ENCODE measurements around the gene ABLIM3. TPM values are rescaled to one million over a fixed set of nuclear protein-coding genes. Genes with fewer than 3 reads are reported as not detected.

ABLIM3 gene
- total RNA-seq, 1 experiment from 2014 or later: 12.9 TPM

DNA sequence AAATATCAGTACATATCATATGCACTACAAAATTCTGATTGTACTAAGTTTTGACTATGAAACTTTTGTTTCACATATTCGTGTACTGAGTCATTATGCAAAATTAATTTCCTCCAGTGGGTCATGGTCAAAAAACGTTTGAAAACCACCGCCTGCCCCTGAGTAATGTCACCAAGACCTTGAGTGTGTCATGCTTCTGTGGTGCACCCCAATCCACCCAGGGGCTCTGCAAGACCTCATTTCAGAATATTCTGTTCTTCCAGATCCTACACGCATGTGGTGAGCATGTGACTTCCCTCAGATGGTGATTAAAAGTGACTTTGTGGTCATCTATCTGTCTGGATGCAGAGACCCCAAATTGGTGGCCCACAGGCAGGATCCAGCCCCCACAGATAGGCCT, 31.0 kb downstream of the ABLIM3 start:
- no peaks in the 10 kb centered on the region for H3K36me3 ChIP-seq (ENCODE audit: control insufficient read depth, insufficient read depth, low read length)
- TF ChIP-seq, protein P1, sequence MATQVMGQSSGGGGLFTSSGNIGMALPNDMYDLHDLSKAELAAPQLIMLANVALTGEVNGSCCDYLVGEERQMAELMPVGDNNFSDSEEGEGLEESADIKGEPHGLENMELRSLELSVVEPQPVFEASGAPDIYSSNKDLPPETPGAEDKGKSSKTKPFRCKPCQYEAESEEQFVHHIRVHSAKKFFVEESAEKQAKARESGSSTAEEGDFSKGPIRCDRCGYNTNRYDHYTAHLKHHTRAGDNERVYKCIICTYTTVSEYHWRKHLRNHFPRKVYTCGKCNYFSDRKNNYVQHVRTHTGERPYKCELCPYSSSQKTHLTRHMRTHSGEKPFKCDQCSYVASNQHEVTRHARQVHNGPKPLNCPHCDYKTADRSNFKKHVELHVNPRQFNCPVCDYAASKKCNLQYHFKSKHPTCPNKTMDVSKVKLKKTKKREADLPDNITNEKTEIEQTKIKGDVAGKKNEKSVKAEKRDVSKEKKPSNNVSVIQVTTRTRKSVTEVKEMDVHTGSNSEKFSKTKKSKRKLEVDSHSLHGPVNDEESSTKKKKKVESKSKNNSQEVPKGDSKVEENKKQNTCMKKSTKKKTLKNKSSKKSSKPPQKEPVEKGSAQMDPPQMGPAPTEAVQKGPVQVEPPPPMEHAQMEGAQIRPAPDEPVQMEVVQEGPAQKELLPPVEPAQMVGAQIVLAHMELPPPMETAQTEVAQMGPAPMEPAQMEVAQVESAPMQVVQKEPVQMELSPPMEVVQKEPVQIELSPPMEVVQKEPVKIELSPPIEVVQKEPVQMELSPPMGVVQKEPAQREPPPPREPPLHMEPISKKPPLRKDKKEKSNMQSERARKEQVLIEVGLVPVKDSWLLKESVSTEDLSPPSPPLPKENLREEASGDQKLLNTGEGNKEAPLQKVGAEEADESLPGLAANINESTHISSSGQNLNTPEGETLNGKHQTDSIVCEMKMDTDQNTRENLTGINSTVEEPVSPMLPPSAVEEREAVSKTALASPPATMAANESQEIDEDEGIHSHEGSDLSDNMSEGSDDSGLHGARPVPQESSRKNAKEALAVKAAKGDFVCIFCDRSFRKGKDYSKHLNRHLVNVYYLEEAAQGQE (IDR thresholded peaks at IDR 0.05; ENCODE audit: insufficient read depth in 1 of 2, low read depth in 2 of 2, low read length in 1 of 2): no peak
- TF ChIP-seq TCF7L2 (IDR thresholded peaks at IDR 0.05; ENCODE audit: low read depth, low read length) (no peak), POLR2AphosphoS5 (IDR thresholded peaks at IDR 0.05; ENCODE audit: low read depth, low read length) (no peak), SIN3A (IDR thresholded peaks at IDR 0.05; ENCODE audit: borderline replicate concordance, insufficient read depth, low read depth, low read length) (no peak)
- TF ChIP-seq, protein P2, sequence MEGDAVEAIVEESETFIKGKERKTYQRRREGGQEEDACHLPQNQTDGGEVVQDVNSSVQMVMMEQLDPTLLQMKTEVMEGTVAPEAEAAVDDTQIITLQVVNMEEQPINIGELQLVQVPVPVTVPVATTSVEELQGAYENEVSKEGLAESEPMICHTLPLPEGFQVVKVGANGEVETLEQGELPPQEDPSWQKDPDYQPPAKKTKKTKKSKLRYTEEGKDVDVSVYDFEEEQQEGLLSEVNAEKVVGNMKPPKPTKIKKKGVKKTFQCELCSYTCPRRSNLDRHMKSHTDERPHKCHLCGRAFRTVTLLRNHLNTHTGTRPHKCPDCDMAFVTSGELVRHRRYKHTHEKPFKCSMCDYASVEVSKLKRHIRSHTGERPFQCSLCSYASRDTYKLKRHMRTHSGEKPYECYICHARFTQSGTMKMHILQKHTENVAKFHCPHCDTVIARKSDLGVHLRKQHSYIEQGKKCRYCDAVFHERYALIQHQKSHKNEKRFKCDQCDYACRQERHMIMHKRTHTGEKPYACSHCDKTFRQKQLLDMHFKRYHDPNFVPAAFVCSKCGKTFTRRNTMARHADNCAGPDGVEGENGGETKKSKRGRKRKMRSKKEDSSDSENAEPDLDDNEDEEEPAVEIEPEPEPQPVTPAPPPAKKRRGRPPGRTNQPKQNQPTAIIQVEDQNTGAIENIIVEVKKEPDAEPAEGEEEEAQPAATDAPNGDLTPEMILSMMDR (IDR thresholded peaks at IDR 0.05): no peak
- in situ Hi-C loops (cut with HindIII; ENCODE audit: low pct_unique_long_range_greater_than_20kb, low sequenced_read_pairs) (no loop called here), intact Hi-C loops (cut with micrococcal nuclease; ENCODE audit: unreplicated experiment) (no loop called here)
- H3K27ac ChIP-seq (ENCODE audit: low read length): no peak overlapping the region
- CTCF ChIA-PET: no interaction called here
- POLR2A ChIA-PET: no interaction called here
- H3K4me1 ChIP-seq (ENCODE audit: control insufficient read depth, insufficient read depth, low read length): peaks cover 10% of the 10 kb centered on the region; the same call in 1 of the 2 replicates
- DNase-seq (ENCODE audit: low read depth, low spot score) (no peak), ATAC-seq (no peak)
- H3K9me3 ChIP-seq (ENCODE audit: control insufficient read depth, insufficient read depth, low read depth, low read length): no peaks in the 10 kb centered on the region
- H3K27me3 ChIP-seq (ENCODE audit: control insufficient read depth, insufficient read depth, low read length): no peaks in the 10 kb centered on the region
- H3K4me3 ChIP-seq (ENCODE audit: low read depth in 2 of 2, low read length in 2 of 2): no peak overlapping the region
- no TSS peak for BruUV-seq (replicated peaks)

DNA sequence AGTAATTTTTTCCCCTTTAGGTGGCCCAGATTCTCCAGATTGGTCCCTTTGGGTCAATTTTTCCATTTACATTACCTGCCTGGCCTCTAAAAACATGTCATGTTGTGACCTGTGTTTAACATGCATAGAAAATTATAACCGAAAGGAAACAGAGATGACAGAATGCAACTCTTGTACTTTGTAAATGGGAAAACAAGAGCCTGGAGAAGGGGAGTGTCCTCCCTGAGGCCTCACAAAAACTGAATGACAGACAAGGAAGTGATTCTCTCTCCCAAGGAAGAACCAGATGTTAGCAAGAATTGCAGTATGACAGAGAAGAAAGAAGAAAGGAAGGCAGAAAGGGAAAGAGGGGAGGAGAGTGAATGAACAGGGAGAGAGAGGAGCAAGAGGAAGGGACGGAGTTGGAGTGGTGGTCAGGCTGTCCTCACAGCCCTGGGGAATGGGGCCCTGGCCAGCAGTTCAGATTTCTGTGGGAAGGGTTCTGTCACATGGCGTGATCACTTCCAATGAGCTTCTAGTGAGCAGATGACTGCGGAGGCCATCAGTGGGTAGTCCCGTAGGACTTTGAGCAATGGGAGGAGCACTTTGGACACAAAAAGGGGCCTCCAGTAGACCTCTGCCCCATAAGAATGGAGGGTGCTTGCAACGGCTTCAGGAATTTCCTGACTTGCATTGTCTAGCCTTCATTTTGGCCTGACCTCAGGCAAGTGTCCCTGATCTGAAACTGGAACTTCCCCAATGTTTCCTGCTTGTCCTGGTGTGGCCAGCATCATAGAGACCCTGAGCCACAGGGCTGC, 31.6 kb downstream of the ABLIM3 start:
- peak overlapping the region; percentile 37; the same call in 1 of the 2 replicates for H3K27ac ChIP-seq (ENCODE audit: low read length)
- POLR2A ChIA-PET: interaction anchor here (0.6 kb wide), 1 partner anchor 233 kb away, joined by 6 read pairs; no protein-coding TSS in a partner anchor

More for the DNA sequence above, 31.6 kb downstream of the ABLIM3 start:
- Histone ChIP-seq H3K27me3 (ENCODE audit: control insufficient read depth, insufficient read depth, low read length) (no peaks in the 10 kb centered on the region), H3K4me1 (ENCODE audit: control insufficient read depth, insufficient read depth, low read length) (peaks cover 10% of the 10 kb centered on the region; the same call in 1 of the 2 replicates), H3K4me3 (ENCODE audit: low read depth in 2 of 2, low read length in 2 of 2) (no peak overlapping the region), H3K36me3 (ENCODE audit: control insufficient read depth, insufficient read depth, low read length) (no peaks in the 10 kb centered on the region), H3K9me3 (ENCODE audit: control insufficient read depth, insufficient read depth, low read depth, low read length) (no peaks in the 10 kb centered on the region)
- ATAC-seq (no peak), DNase-seq (ENCODE audit: low read depth, low spot score) (no peak)
- BruUV-seq (replicated peaks): no TSS peak
- CTCF ChIA-PET: no interaction called here
- intact Hi-C loops (cut with micrococcal nuclease; ENCODE audit: unreplicated experiment) (no loop called here), in situ Hi-C loops (cut with HindIII; ENCODE audit: low pct_unique_long_range_greater_than_20kb, low sequenced_read_pairs) (no loop called here)
- TF ChIP-seq, protein P2 (IDR thresholded peaks at IDR 0.05): no peak
- TF ChIP-seq POLR2AphosphoS5 (IDR thresholded peaks at IDR 0.05; ENCODE audit: low read depth, low read length): no peak
- TF ChIP-seq SIN3A (IDR thresholded peaks at IDR 0.05; ENCODE audit: borderline replicate concordance, insufficient read depth, low read depth, low read length): no peak
- no peak for TF ChIP-seq TCF7L2 (IDR thresholded peaks at IDR 0.05; ENCODE audit: low read depth, low read length)
- TF ChIP-seq, protein P1 (IDR thresholded peaks at IDR 0.05; ENCODE audit: insufficient read depth in 1 of 2, low read depth in 2 of 2, low read length in 1 of 2): no peak

All from Panc1 (cell line).